ENCODE results near the gene SH3BGR. TPM values are rescaled to one million over a fixed set of nuclear protein-coding genes. Genes with fewer than 3 reads are reported as not detected.

Gene SH3BGR
- total and polyA plus RNA-seq, 2 donors (not counting 3 experiments of a cell fraction or from before 2014, with no cell fraction given), result 1.1 TPM; not detected in 1

GRCh38 chr21:39503123-39503762 lies 51.5 kb downstream of the SH3BGR start:
- H3K79me2 ChIP-seq (ENCODE audit: control insufficient read depth, insufficient read depth, low read length), result no peaks in the 10 kb centered on the region
- dilution Hi-C loops (cut with MboI; ENCODE audit: extremely low pct_ligation_motif_present, low sequenced_read_pairs), result loop anchor here (25.0 kb wide), 1 partner anchor 209 kb away; no protein-coding TSS in a partner anchor
- intact Hi-C loops (cut with micrococcal nuclease), result no loop called here
- no peaks in the 10 kb centered on the region for H3K27me3 ChIP-seq (ENCODE audit: control insufficient read depth in 2 of 2, insufficient read depth in 2 of 2, low read length in 2 of 2)
- H3K36me3 ChIP-seq (ENCODE audit: control insufficient read depth in 2 of 2, extremely low read depth in 1 of 2, insufficient read depth in 2 of 2, low read length in 2 of 2), result no peaks in the 10 kb centered on the region
- no peak overlapping the region for H3K4me3 ChIP-seq (replicated peaks in 1 of 3; ENCODE audit: insufficient read depth in 1 of 3, low read depth in 1 of 3, low read length in 3 of 3)
- no peak overlapping the region for H3K9ac ChIP-seq (replicated peaks; ENCODE audit: extremely low read depth, insufficient read depth, low read length)
- H3K27ac ChIP-seq (ENCODE audit: insufficient read depth, low read depth, low read length), result no peak overlapping the region
- TF ChIP-seq JUN (IDR thresholded peaks at IDR 0.05; ENCODE audit: borderline replicate concordance, insufficient read depth, insufficient read length, low read depth), result no peak
- FAIRE-seq (no peak), DNase-seq (ENCODE audit: low read depth, low spot score) (no peak)
- H3K4me2 ChIP-seq (ENCODE audit: insufficient read depth, low read length), result no peak overlapping the region
- no peaks in the 10 kb centered on the region for H4K20me1 ChIP-seq (replicated peaks; ENCODE audit: control insufficient read depth, extremely low read depth, insufficient read depth, low read length)
- H3K9me1 ChIP-seq (replicated peaks; ENCODE audit: control insufficient read depth, extremely low read depth, insufficient read depth, low read length), result no peaks in the 10 kb centered on the region
- ChIA-PET POLR2A (no interaction called here), CTCF (interaction anchor here (1.1 kb wide), 1 partner anchor 15 kb away, joined by 3 read pairs; no protein-coding TSS in a partner anchor)
- no TSS peak for BruUV-seq (replicated peaks)
- no peaks in the 10 kb centered on the region for H3K4me1 ChIP-seq (ENCODE audit: control insufficient read depth, extremely low read depth, insufficient read depth, low read length)
- H2AFZ ChIP-seq (ENCODE audit: low read depth, low read length), result no peak overlapping the region
- H3K9me3 ChIP-seq (replicated peaks; ENCODE audit: control insufficient read depth, insufficient read depth, low read length), result no peaks in the 10 kb centered on the region

DNA sequence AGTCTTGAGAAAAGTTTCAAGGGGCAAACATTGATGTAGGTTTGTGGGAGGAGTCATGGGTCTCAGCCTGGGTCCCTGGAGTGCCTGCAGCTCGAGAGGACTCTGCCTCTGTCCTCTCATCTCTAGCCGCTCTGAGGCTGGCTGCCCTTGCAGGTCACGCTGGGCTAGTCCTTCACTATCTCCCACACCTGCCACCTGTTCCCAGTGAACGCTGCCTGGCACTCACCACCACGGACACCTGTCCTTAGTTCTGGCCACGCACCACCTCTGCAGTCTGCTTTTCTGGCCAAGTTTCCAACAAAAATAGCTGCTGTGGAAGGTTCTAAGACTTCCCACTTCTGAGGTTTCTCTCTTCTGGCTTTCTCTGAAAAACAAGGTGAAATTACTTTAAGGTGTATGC lies 52.5 kb downstream of the SH3BGR start:
- ChIA-PET POLR2A (no interaction called here), CTCF (interaction anchor here (2.3 kb wide), 1 partner anchor 14 kb away, joined by 11 read pairs; no protein-coding TSS in a partner anchor)
- dilution Hi-C loops (cut with MboI; ENCODE audit: extremely low pct_ligation_motif_present, low sequenced_read_pairs) (loop anchor here (25.0 kb wide), 1 partner anchor 208 kb away; no protein-coding TSS in a partner anchor), intact Hi-C loops (cut with micrococcal nuclease) (no loop called here)
- H3K4me2 ChIP-seq (ENCODE audit: insufficient read depth, low read length), result no peak overlapping the region
- no peak overlapping the region for H3K9ac ChIP-seq (replicated peaks; ENCODE audit: extremely low read depth, insufficient read depth, low read length)
- H3K27ac ChIP-seq (ENCODE audit: insufficient read depth, low read depth, low read length), result no peak overlapping the region
- no peak for FAIRE-seq
- no peak overlapping the region for H3K4me3 ChIP-seq (replicated peaks in 1 of 3; ENCODE audit: insufficient read depth in 1 of 3, low read depth in 1 of 3, low read length in 3 of 3)
- no peak for DNase-seq (ENCODE audit: low read depth, low spot score)
- no peaks in the 10 kb centered on the region for H4K20me1 ChIP-seq (replicated peaks; ENCODE audit: control insufficient read depth, extremely low read depth, insufficient read depth, low read length)
- no peaks in the 10 kb centered on the region for H3K27me3 ChIP-seq (ENCODE audit: control insufficient read depth in 2 of 2, insufficient read depth in 2 of 2, low read length in 2 of 2)
- H3K79me2 ChIP-seq (ENCODE audit: control insufficient read depth, insufficient read depth, low read length), result no peaks in the 10 kb centered on the region
- no TSS peak for BruUV-seq (replicated peaks)
- H3K4me1 ChIP-seq (ENCODE audit: control insufficient read depth, extremely low read depth, insufficient read depth, low read length), result no peaks in the 10 kb centered on the region
- TF ChIP-seq POLR2AphosphoS5 (IDR thresholded peaks at IDR 0.05; ENCODE audit: insufficient read depth, low read depth, low read length) (no peak), GATA2 (IDR thresholded peaks at IDR 0.05; ENCODE audit: insufficient read depth, insufficient read length, low read depth, low read length) (no peak), JUN (IDR thresholded peaks at IDR 0.05; ENCODE audit: borderline replicate concordance, insufficient read depth, insufficient read length, low read depth) (no peak), EZH2 (IDR thresholded peaks at IDR 0.05; ENCODE audit: borderline replicate concordance, low read depth, low read length, severe bottlenecking) (no peak), CTCF (IDR thresholded peaks at IDR 0.05; ENCODE audit: extremely low read depth in 1 of 2, insufficient read depth in 1 of 2, low read depth in 1 of 2, low read length in 2 of 2) (no peak), MYC (IDR thresholded peaks at IDR 0.05; ENCODE audit: low read depth, low read length) (no peak), FOS (IDR thresholded peaks at IDR 0.05; ENCODE audit: borderline replicate concordance, insufficient read depth, low read length) (no peak), POLR2A (IDR thresholded peaks at IDR 0.05; ENCODE audit: low read depth, low read length) (no peak)
- TF ChIP-seq, protein P1, sequence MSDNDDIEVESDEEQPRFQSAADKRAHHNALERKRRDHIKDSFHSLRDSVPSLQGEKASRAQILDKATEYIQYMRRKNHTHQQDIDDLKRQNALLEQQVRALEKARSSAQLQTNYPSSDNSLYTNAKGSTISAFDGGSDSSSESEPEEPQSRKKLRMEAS (IDR thresholded peaks at IDR 0.05; ENCODE audit: insufficient read depth, insufficient read length), result no peak
- H2AFZ ChIP-seq (ENCODE audit: low read depth, low read length), result no peak overlapping the region
- no peaks in the 10 kb centered on the region for H3K9me1 ChIP-seq (replicated peaks; ENCODE audit: control insufficient read depth, extremely low read depth, insufficient read depth, low read length)
- no peaks in the 10 kb centered on the region for H3K9me3 ChIP-seq (replicated peaks; ENCODE audit: control insufficient read depth, insufficient read depth, low read length)
- no peaks in the 10 kb centered on the region for H3K36me3 ChIP-seq (ENCODE audit: control insufficient read depth in 2 of 2, extremely low read depth in 1 of 2, insufficient read depth in 2 of 2, low read length in 2 of 2)

Measured in endothelial cell of umbilical vein (primary cell).